Fibroblast of pulmonary artery (primary cell): ENCODE data around the gene DRG2.
A peak's percentile ranks its signal among the peaks of the same experiment; 100 is the strongest.

Experiments used
- DNase-seq: peaks from one replicate; pipeline ENCODE4 v3.0.0-alpha.2; 2010; ENCODE audit warnings: low read depth
- H3K4me3 ChIP-seq: replicated peaks from 2 replicates; pipeline ENCODE4 v1.5.1; 2011; ENCODE audit warnings: low read depth, mild to moderate bottlenecking, control low read depth, low read length, moderate library complexity
- TF ChIP-seq, protein P1 (sequence below): IDR thresholded peaks from 2 replicates; pipeline ENCODE4 v1.5.1; 2011; ENCODE audit warnings: mild to moderate bottlenecking, control low read depth, low read length, inconsistent platforms; ENCODE audit errors: missing control alignments

Gene DRG2, protein sequence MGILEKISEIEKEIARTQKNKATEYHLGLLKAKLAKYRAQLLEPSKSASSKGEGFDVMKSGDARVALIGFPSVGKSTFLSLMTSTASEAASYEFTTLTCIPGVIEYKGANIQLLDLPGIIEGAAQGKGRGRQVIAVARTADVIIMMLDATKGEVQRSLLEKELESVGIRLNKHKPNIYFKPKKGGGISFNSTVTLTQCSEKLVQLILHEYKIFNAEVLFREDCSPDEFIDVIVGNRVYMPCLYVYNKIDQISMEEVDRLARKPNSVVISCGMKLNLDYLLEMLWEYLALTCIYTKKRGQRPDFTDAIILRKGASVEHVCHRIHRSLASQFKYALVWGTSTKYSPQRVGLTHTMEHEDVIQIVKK

DNA sequence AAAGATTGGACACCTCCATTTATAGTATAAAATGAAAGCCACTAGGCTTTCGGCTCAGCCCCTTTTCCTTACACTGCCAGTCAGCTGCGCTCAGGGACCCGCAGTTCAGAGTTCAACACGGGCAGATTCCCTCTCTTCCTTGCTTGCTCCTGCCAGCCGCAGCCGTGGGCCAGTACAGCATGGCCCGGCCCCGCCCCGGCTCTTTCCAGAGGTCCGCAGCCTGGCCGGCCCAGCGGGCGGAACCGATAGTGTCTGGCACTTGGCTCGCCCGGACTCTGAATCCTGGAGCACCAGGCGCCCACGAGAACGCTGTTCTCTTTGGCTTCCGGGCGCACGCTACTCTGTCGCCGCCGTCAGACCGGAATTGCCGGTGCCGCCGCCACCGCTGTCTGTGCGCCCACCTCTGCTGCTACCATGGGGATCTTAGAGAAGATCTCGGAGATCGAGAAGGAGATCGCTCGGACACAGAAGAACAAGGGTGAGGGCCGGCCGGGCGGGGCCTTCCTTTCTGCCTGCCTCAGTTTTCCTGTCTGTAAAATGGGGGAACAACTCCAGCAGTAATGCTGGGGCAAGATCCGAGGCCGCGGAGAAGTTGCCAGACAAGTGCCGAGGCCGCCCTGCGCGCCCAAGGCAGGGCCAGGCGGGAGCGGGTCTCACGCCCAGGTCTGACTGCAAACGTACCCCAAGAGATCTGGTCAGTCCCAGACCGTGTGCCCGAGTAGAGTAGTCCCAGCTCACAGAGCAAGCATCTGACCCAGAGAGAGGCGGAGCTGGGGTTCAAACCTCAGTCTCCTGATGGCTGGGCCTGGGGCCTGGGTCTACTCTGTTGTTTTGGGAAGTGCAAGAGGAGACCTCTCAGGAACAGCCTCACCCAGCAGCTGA, at the start of gene DRG2:
TSS of gene DRG2 (plus strand) at position 339 of the 882 bp plus-strand sequence. CDS start at position 415, 76 bp downstream.
- TF ChIP-seq, protein P1, sequence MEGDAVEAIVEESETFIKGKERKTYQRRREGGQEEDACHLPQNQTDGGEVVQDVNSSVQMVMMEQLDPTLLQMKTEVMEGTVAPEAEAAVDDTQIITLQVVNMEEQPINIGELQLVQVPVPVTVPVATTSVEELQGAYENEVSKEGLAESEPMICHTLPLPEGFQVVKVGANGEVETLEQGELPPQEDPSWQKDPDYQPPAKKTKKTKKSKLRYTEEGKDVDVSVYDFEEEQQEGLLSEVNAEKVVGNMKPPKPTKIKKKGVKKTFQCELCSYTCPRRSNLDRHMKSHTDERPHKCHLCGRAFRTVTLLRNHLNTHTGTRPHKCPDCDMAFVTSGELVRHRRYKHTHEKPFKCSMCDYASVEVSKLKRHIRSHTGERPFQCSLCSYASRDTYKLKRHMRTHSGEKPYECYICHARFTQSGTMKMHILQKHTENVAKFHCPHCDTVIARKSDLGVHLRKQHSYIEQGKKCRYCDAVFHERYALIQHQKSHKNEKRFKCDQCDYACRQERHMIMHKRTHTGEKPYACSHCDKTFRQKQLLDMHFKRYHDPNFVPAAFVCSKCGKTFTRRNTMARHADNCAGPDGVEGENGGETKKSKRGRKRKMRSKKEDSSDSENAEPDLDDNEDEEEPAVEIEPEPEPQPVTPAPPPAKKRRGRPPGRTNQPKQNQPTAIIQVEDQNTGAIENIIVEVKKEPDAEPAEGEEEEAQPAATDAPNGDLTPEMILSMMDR = no peak
- peak; percentile 94 for DNase-seq
- H3K4me3 ChIP-seq = peak within 1 kb of the TSS; percentile 99

DNA sequence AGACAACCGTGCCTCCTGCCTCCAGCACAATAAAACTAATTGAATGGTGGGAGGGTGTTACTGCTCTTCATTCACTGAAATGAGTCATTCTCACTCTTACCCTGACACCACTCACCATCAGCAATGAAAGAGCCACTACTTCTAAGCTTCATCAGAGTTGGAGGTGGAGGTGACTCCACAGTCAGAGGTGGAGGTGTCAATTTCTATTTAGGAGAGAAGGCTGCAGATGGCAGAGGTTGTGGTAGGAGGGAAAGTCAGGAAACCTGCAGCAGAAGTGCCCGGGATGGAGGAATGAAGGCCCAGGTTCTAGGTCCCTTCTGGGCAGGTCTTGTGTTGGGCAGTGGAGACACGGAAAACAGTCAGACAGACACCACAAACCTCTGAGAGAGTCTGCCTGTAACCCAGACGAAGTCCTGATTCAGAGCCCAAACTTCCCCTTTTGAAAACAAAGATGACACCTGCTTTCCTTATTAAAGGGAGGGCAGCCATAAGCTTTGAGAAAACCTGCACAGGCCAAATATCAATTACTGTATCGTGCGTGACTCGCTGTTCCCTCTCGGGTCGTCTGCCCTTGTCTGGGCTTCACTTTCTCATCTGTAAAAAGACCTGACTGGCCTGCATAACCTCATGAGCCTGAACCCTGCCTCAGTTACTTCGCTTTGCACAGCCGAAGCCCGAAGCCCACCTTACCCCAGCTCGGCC, 49.4 kb upstream of the DRG2 start:
- DNase-seq = no peak
- TF ChIP-seq, protein P1 = no peak
- H3K4me3 ChIP-seq = peak overlapping the region; percentile 91

DNA sequence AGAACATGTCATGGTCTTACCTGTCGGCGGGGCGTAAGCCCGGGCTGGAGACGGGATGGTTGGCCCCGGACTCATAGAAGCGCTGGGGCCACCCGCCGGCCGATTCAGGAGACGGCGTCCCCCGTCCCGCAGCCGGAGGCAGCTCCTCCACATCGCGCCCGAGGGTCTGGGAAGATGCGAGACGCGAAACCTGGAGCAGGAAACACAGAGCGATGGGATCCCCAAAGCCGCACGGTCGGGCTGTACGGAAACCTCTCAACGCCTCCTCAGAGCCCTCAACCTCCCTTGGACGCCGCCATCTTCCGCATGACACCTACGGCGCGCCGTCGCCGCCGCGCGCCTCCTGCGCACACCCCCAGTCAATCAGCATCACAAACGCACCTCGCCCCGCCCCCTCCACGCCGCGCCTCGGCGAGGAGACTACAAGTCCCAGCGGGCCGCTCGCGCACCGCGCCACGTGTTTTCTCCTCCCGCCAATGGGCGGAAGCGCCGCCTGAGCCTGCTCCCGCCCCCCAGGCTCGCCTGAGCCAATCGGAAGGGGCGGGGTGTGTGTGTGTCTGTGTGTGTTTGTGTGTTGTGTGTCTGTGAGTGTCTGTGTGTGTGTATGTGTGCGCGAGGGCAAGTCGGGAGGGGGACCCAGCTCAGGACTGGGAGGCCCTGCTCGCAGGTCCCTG, 48.8 kb upstream of the DRG2 start, which contains the start of the genes ATPAF2 and GID4:
TSS of gene ATPAF2 (minus strand) at position 308 of the 674 bp plus-strand sequence. CDS start at position 153, 155 bp downstream.
TSS of gene GID4 (plus strand) at position 548 of the 674 bp plus-strand sequence. CDS start at position 605, 57 bp downstream.
- H3K4me3 ChIP-seq = peak within 1 kb of the TSS; percentile 91

DNA sequence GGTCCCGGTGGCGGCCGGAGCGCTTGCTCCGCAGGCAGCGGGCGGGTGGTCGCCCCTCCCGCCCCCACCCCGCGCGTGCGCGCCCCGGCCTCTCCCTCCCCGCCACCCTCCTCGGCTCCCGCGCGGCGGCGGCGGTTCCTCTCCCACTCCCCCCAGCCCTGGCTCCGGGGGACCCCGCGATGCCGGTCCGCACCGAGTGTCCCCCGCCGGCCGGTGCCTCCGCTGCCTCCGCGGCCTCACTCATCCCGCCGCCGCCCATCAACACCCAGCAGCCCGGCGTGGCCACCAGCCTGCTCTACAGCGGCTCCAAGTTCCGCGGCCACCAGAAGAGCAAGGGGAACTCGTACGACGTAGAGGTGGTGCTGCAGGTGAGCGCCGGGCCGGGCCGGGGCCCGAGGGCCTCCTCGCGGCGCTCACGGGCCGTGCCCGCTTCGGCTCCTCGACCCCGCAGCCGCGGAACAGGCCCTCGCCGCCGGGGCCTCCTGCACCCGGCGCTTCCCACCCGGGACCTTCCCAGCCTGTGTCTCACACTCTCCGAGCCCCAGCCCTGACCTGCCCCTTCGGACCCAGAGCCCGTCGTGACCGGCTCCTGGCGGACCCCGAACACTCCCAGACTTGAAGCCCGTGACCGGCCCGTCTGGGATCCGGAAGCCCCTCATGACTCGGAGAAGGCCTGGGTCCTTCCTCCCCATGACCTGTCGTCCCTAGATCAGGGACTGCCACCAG, 48.0 kb upstream of the DRG2 start:
- no peak for DNase-seq
- peak overlapping the region; percentile 91 for H3K4me3 ChIP-seq
- TF ChIP-seq, protein P1 = no peak

More for the DNA sequence above, 48.8 kb upstream of the DRG2 start, which contains the start of the genes ATPAF2 and GID4:
- TF ChIP-seq, protein P1 = no peak
- peak; percentile 99 for DNase-seq

GRCh38 chr17:18040261-18040858, 47.4 kb upstream of the DRG2 start:
- TF ChIP-seq, protein P1 = no peak
- DNase-seq = no peak
- H3K4me3 ChIP-seq = peak overlapping the region; percentile 91
